Measurements from ENCODE around the gene LRPAP1.
"Not testable (repeated sequence)": the region's sequence is repeated elsewhere in the genome, so short reads cannot be mapped to it uniquely, and the experiment has no call there.

GRCh38 chr4:3549694-3550001 is 17.4 kb upstream of the LRPAP1 start:
- TF ChIP-seq CTCF (conservative IDR thresholded peaks at IDR 0.05; ENCODE audit: low read depth, low read length); EZH2 (IDR thresholded peaks at IDR 0.05; ENCODE audit: borderline replicate concordance, low read depth, low read length, poor library complexity, severe bottlenecking): not testable (repeated sequence)
